Fibroblast of villous mesenchyme (primary cell): Measurements from ENCODE around the gene SLC23A3. TPM values are rescaled to one million over a fixed set of nuclear protein-coding genes. Genes with fewer than 3 reads are reported as not detected.

Experiments
- DNase-seq: peaks from one replicate; pipeline ENCODE4 v3.0.0-alpha.2; 2010; ENCODE audit warnings: low read depth
- H3K4me3 ChIP-seq: 2 replicates; pipeline ENCODE4 v1.5.1; 2011; ENCODE audit warnings: low read depth, mild to moderate bottlenecking, low read length
- CTCF ChIP-seq: IDR thresholded peaks from 2 replicates; pipeline ENCODE4 v1.5.1; 2012; ENCODE audit warnings: low read depth, mild to moderate bottlenecking, low read length; ENCODE audit not compliant: insufficient read depth
- total RNA-seq: library from RNA; depleted of rRNA; stranded (reverse); fragments of >200 nt; gene quantifications from 2 replicates; pipeline ENCODE4 v1.2.3, GENCODE V29; 2012

SLC23A3 gene
- total RNA-seq, 1 donor, result 0.86 TPM

- TF ChIP-seq CTCF, result no peak
- no peak for DNase-seq
- no peak overlapping the region for H3K4me3 ChIP-seq
These were observed 44.3 kb upstream of the SLC23A3 start for GRCh38 chr2:219214141-219214540.

GRCh38 chr2:219213486-219214071, 43.8 kb upstream of the SLC23A3 start:
- H3K4me3 ChIP-seq, result no peak overlapping the region
- DNase-seq, result no peak
- no peak for TF ChIP-seq CTCF

GRCh38 chr2:219213026-219213415, 43.2 kb upstream of the SLC23A3 start:
- no peak for TF ChIP-seq CTCF
- no peak overlapping the region for H3K4me3 ChIP-seq
- no peak for DNase-seq

GRCh38 chr2:219210886-219211362, 41.1 kb upstream of the SLC23A3 start:
- no peak for DNase-seq
- no peak overlapping the region for H3K4me3 ChIP-seq
- TF ChIP-seq CTCF, result no peak

- H3K4me3 ChIP-seq, result no peak overlapping the region
- DNase-seq, result no peak
- no peak for TF ChIP-seq CTCF
These were observed 40.5 kb upstream of the SLC23A3 start for GRCh38 chr2:219210196-219210885.

- no peak for DNase-seq
- no peak overlapping the region for H3K4me3 ChIP-seq
- TF ChIP-seq CTCF, result no peak
These were observed 39.7 kb upstream of the SLC23A3 start for GRCh38 chr2:219209236-219210195.
